ENCODE data around the gene C16orf54. TPM values are rescaled to one million over a fixed set of nuclear protein-coding genes. Genes with fewer than 3 reads are reported as not detected.
A peak's percentile ranks its signal among the peaks of the same experiment; 100 is the strongest.
"Not testable (repeated sequence)": the region's sequence is repeated elsewhere in the genome, so short reads cannot be mapped to it uniquely, and the experiment has no call there.

Gene C16orf54
- total RNA-seq, 1 donor from 2014 or later, result not detected

GRCh38 chr16:29763326-29763725 is 17.5 kb upstream of the C16orf54 start:
- Mint-ChIP-seq H3K4me3 (no peak overlapping the region), H3K4me1 (no peaks in the 10 kb centered on the region), H3K9me3 (no peaks in the 10 kb centered on the region), H3K27me3 (ENCODE audit: low read depth) (no peaks in the 10 kb centered on the region), H3K36me3 (ENCODE audit: low read depth) (no peaks in the 10 kb centered on the region), H3K27ac (ENCODE audit: unreplicated experiment) (peak overlapping the region; percentile 62)
- TF ChIP-seq CTCF (conservative IDR thresholded peaks at IDR 0.05), result no peak
- DNase-seq (ENCODE audit: low read depth, low spot score), result no peak

- H3K27me3 Mint-ChIP-seq (ENCODE audit: low read depth), result no peaks in the 10 kb centered on the region
- no peak for DNase-seq (ENCODE audit: low read depth, low spot score)
- H3K4me3 Mint-ChIP-seq, result no peak overlapping the region
- H3K36me3 Mint-ChIP-seq (ENCODE audit: low read depth), result no peaks in the 10 kb centered on the region
- no peak overlapping the region for H3K27ac Mint-ChIP-seq (ENCODE audit: unreplicated experiment)
- no peaks in the 10 kb centered on the region for H3K4me1 Mint-ChIP-seq
- no peaks in the 10 kb centered on the region for H3K9me3 Mint-ChIP-seq
- no peak for TF ChIP-seq CTCF (conservative IDR thresholded peaks at IDR 0.05)
Observed at GRCh38 chr16:29761882-29762281, 16.1 kb upstream of the C16orf54 start.

- H3K9me3 Mint-ChIP-seq; H3K4me1 Mint-ChIP-seq; H3K27ac Mint-ChIP-seq (ENCODE audit: unreplicated experiment); H3K27me3 Mint-ChIP-seq (ENCODE audit: low read depth); H3K36me3 Mint-ChIP-seq (ENCODE audit: low read depth); H3K4me3 Mint-ChIP-seq; DNase-seq (ENCODE audit: low read depth, low spot score): not testable (repeated sequence)
Observed at GRCh38 chr16:29761280-29761651, 15.5 kb upstream of the C16orf54 start.

- no peaks in the 10 kb centered on the region for H3K36me3 Mint-ChIP-seq (ENCODE audit: low read depth)
- H3K27me3 Mint-ChIP-seq (ENCODE audit: low read depth), result no peaks in the 10 kb centered on the region
- H3K27ac Mint-ChIP-seq (ENCODE audit: unreplicated experiment), result no peak overlapping the region
- H3K9me3 Mint-ChIP-seq, result no peaks in the 10 kb centered on the region
- TF ChIP-seq CTCF (conservative IDR thresholded peaks at IDR 0.05), result no peak
- no peak for DNase-seq (ENCODE audit: low read depth, low spot score)
- H3K4me1 Mint-ChIP-seq, result no peaks in the 10 kb centered on the region
- H3K4me3 Mint-ChIP-seq, result no peak overlapping the region
Observed at GRCh38 chr16:29760567-29761279, 14.9 kb upstream of the C16orf54 start.

- no peak for DNase-seq (ENCODE audit: low read depth, low spot score)
- Mint-ChIP-seq H3K4me3 (no peak overlapping the region), H3K27ac (ENCODE audit: unreplicated experiment) (no peak overlapping the region), H3K27me3 (ENCODE audit: low read depth) (no peaks in the 10 kb centered on the region), H3K36me3 (ENCODE audit: low read depth) (no peaks in the 10 kb centered on the region), H3K4me1 (no peaks in the 10 kb centered on the region), H3K9me3 (no peaks in the 10 kb centered on the region)
- TF ChIP-seq CTCF (conservative IDR thresholded peaks at IDR 0.05), result no peak
Observed at GRCh38 chr16:29757950-29758466, 12.2 kb upstream of the C16orf54 start.

GRCh38 chr16:29757086-29757485 is 11.3 kb upstream of the C16orf54 start:
- DNase-seq (ENCODE audit: low read depth, low spot score); H3K9me3 Mint-ChIP-seq; H3K27me3 Mint-ChIP-seq (ENCODE audit: low read depth); H3K36me3 Mint-ChIP-seq (ENCODE audit: low read depth); H3K4me3 Mint-ChIP-seq; H3K4me1 Mint-ChIP-seq; H3K27ac Mint-ChIP-seq (ENCODE audit: unreplicated experiment): not testable (repeated sequence)

Measured in neural crest cell (in vitro differentiated cells).